ENCODE data around the gene AOC2.

Gene AOC2

GRCh38 chr17:42833767-42834422 lies 10.5 kb upstream of the AOC2 start:
- Histone ChIP-seq H3K27me3 (ENCODE audit: control insufficient read depth, insufficient read depth, low read length) (no peaks in the 10 kb centered on the region), H3K4me1 (ENCODE audit: control insufficient read depth, low read depth, low read length) (peaks cover 3% of the 10 kb centered on the region), H3K27ac (ENCODE audit: low read length) (peak overlapping the region; percentile 95), H3K9ac (ENCODE audit: low read length) (peak overlapping the region; percentile 92), H3K4me3 (ENCODE audit: low read length) (peak overlapping the region; percentile 62), H3K9me3 (ENCODE audit: control insufficient read depth, low read depth, low read length) (no peaks in the 10 kb centered on the region), H3K36me3 (ENCODE audit: control insufficient read depth, low read depth, low read length) (peaks cover 31% of the 10 kb centered on the region)

DNA sequence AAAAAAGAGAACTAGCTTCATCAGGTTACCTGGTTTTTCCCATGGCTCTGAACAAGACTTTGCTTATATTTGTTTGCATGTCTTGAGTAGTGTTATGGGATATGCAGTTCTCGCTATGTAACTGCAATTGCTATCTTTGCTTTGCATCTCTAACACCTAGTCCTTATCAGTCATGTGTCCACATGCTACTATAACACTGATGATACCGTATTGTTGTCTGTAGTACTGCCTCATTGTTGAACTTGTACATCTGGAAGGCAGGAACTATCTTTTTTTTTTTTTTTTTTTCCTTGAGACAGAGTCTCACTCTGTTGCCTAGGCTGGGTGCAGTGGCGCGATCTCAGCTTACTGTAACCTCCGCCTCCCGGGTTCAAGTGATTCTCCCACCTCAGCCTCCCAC lies 8.6 kb upstream of the AOC2 start:
- H3K36me3 ChIP-seq (ENCODE audit: control insufficient read depth, low read depth, low read length), result peaks cover 43% of the 10 kb centered on the region
- no peak overlapping the region for H3K4me3 ChIP-seq (ENCODE audit: low read length)
- no peak overlapping the region for H3K27ac ChIP-seq (ENCODE audit: low read length)
- H3K9me3 ChIP-seq (ENCODE audit: control insufficient read depth, low read depth, low read length), result no peaks in the 10 kb centered on the region
- peaks cover 3% of the 10 kb centered on the region for H3K4me1 ChIP-seq (ENCODE audit: control insufficient read depth, low read depth, low read length)
- no peak overlapping the region for H3K9ac ChIP-seq (ENCODE audit: low read length)
- H3K27me3 ChIP-seq (ENCODE audit: control insufficient read depth, insufficient read depth, low read length), result no peaks in the 10 kb centered on the region

DNA sequence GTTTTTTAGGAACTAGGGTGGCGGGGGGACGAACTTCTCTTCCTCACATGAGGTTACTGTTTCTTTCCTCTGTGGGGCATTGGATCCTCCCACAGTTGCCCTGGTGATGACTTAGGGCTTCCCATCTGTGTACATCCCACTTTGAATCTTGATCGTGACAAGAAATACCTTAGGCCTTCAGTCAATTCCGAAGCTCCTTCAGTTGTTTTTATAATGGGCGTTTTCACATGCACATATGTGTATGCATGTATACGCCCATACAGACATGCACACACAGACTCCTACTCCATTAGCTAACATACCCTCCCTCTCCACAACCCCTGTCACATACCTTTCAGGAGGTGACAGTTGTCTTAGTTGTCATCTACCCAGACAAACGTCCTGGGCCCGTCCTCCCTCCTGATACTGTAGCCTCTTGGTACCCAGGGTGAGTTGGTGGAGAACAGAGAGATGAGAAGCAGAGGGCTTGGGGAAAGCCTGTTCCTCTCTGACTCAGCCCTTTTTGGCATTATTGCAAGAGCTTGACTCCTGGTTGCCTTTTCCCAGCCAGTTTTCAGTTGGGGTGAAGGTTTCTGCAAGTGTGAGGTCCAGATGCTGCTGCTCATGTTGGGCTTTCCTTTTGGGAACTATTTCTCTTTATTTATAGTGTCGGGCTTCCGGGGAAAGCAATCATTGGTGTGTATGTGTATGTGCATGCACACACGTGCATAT lies 2.2 kb upstream of the AOC2 start:
- no peak overlapping the region for H3K9ac ChIP-seq (ENCODE audit: low read length)
- H3K36me3 ChIP-seq (ENCODE audit: control insufficient read depth, low read depth, low read length), result peaks cover 70% of the 10 kb centered on the region
- no peaks in the 10 kb centered on the region for H3K27me3 ChIP-seq (ENCODE audit: control insufficient read depth, insufficient read depth, low read length)
- H3K4me1 ChIP-seq (ENCODE audit: control insufficient read depth, low read depth, low read length), result no peaks in the 10 kb centered on the region
- no peaks in the 10 kb centered on the region for H3K9me3 ChIP-seq (ENCODE audit: control insufficient read depth, low read depth, low read length)
- H3K27ac ChIP-seq (ENCODE audit: low read length), result no peak overlapping the region
- H3K4me3 ChIP-seq (ENCODE audit: low read length), result no peak overlapping the region

- H3K4me1 ChIP-seq (ENCODE audit: control insufficient read depth, low read depth, low read length), result no peaks in the 10 kb centered on the region
- no peak overlapping the region for H3K9ac ChIP-seq (ENCODE audit: low read length)
- no peaks in the 10 kb centered on the region for H3K27me3 ChIP-seq (ENCODE audit: control insufficient read depth, insufficient read depth, low read length)
- no peak overlapping the region for H3K27ac ChIP-seq (ENCODE audit: low read length)
- no peak overlapping the region for H3K4me3 ChIP-seq (ENCODE audit: low read length)
- peaks cover 57% of the 10 kb centered on the region for H3K36me3 ChIP-seq (ENCODE audit: control insufficient read depth, low read depth, low read length)
- no peaks in the 10 kb centered on the region for H3K9me3 ChIP-seq (ENCODE audit: control insufficient read depth, low read depth, low read length)
Measured at GRCh38 chr17:42843358-42843934, 934 bp upstream of the AOC2 start.

DNA sequence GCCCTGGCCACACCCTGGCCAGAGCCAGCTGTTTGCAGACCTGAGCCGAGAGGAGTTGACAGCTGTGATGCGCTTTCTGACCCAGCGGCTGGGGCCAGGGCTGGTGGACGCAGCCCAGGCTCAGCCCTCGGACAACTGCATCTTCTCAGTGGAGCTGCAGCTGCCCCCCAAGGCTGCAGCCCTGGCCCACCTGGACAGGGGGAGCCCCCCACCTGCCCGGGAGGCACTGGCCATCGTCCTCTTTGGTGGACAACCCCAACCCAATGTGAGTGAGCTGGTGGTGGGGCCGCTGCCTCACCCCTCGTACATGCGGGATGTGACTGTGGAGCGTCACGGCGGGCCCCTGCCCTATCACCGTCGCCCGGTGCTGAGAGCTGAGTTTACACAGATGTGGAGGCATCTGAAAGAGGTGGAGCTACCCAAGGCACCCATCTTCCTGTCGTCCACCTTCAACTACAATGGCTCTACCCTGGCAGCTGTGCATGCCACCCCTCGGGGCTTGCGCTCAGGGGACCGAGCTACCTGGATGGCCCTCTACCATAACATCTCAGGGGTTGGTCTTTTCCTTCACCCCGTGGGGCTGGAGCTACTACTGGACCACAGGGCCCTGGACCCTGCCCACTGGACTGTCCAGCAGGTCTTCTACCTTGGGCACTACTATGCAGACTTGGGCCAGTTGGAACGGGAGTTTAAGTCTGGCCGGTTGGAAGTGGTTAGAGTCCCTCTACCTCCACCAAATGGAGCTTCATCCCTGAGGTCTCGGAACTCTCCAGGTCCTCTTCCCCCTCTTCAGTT lies 578 bp downstream of the AOC2 start:
- Histone ChIP-seq H3K36me3 (ENCODE audit: control insufficient read depth, low read depth, low read length) (peaks cover 45% of the 10 kb centered on the region), H3K27me3 (ENCODE audit: control insufficient read depth, insufficient read depth, low read length) (no peaks in the 10 kb centered on the region), H3K4me1 (ENCODE audit: control insufficient read depth, low read depth, low read length) (no peaks in the 10 kb centered on the region), H3K4me3 (ENCODE audit: low read length) (no peak overlapping the region), H3K9ac (ENCODE audit: low read length) (no peak overlapping the region), H3K27ac (ENCODE audit: low read length) (no peak overlapping the region), H3K9me3 (ENCODE audit: control insufficient read depth, low read depth, low read length) (no peaks in the 10 kb centered on the region)

- Histone ChIP-seq H3K4me3 (ENCODE audit: low read length) (no peak overlapping the region), H3K4me1 (ENCODE audit: control insufficient read depth, low read depth, low read length) (no peaks in the 10 kb centered on the region)
Measured at GRCh38 chr17:42845556-42845917, 1.2 kb downstream of the AOC2 start.

GRCh38 chr17:42845918-42846593 lies 1.7 kb downstream of the AOC2 start:
- no peaks in the 10 kb centered on the region for H3K27me3 ChIP-seq (ENCODE audit: control insufficient read depth, insufficient read depth, low read length)
- no peak overlapping the region for H3K4me3 ChIP-seq (ENCODE audit: low read length)
- no peak overlapping the region for H3K9ac ChIP-seq (ENCODE audit: low read length)
- H3K36me3 ChIP-seq (ENCODE audit: control insufficient read depth, low read depth, low read length), result peaks cover 40% of the 10 kb centered on the region
- H3K9me3 ChIP-seq (ENCODE audit: control insufficient read depth, low read depth, low read length), result no peaks in the 10 kb centered on the region
- no peaks in the 10 kb centered on the region for H3K4me1 ChIP-seq (ENCODE audit: control insufficient read depth, low read depth, low read length)
- no peak overlapping the region for H3K27ac ChIP-seq (ENCODE audit: low read length)

More at GRCh38 chr17:42845556-42845917, 1.2 kb downstream of the AOC2 start:
- Histone ChIP-seq H3K9ac (ENCODE audit: low read length) (no peak overlapping the region), H3K27ac (ENCODE audit: low read length) (no peak overlapping the region), H3K9me3 (ENCODE audit: control insufficient read depth, low read depth, low read length) (no peaks in the 10 kb centered on the region), H3K27me3 (ENCODE audit: control insufficient read depth, insufficient read depth, low read length) (no peaks in the 10 kb centered on the region), H3K36me3 (ENCODE audit: control insufficient read depth, low read depth, low read length) (peaks cover 42% of the 10 kb centered on the region)

GRCh38 chr17:42846594-42847280 lies 2.4 kb downstream of the AOC2 start:
- no peaks in the 10 kb centered on the region for H3K27me3 ChIP-seq (ENCODE audit: control insufficient read depth, insufficient read depth, low read length)
- peaks cover 33% of the 10 kb centered on the region for H3K36me3 ChIP-seq (ENCODE audit: control insufficient read depth, low read depth, low read length)
- H3K4me1 ChIP-seq (ENCODE audit: control insufficient read depth, low read depth, low read length), result no peaks in the 10 kb centered on the region
- H3K9ac ChIP-seq (ENCODE audit: low read length), result no peak overlapping the region
- H3K4me3 ChIP-seq (ENCODE audit: low read length), result no peak overlapping the region
- no peak overlapping the region for H3K27ac ChIP-seq (ENCODE audit: low read length)
- no peaks in the 10 kb centered on the region for H3K9me3 ChIP-seq (ENCODE audit: control insufficient read depth, low read depth, low read length)

GRCh38 chr17:42848093-42848492 lies 3.7 kb downstream of the AOC2 start:
- H3K36me3 ChIP-seq (ENCODE audit: control insufficient read depth, low read depth, low read length), result peaks cover 22% of the 10 kb centered on the region
- no peak overlapping the region for H3K4me3 ChIP-seq (ENCODE audit: low read length)
- H3K4me1 ChIP-seq (ENCODE audit: control insufficient read depth, low read depth, low read length), result no peaks in the 10 kb centered on the region
- no peak overlapping the region for H3K27ac ChIP-seq (ENCODE audit: low read length)
- H3K9me3 ChIP-seq (ENCODE audit: control insufficient read depth, low read depth, low read length), result no peaks in the 10 kb centered on the region
- H3K27me3 ChIP-seq (ENCODE audit: control insufficient read depth, insufficient read depth, low read length), result no peaks in the 10 kb centered on the region
- H3K9ac ChIP-seq (ENCODE audit: low read length), result no peak overlapping the region

DNA sequence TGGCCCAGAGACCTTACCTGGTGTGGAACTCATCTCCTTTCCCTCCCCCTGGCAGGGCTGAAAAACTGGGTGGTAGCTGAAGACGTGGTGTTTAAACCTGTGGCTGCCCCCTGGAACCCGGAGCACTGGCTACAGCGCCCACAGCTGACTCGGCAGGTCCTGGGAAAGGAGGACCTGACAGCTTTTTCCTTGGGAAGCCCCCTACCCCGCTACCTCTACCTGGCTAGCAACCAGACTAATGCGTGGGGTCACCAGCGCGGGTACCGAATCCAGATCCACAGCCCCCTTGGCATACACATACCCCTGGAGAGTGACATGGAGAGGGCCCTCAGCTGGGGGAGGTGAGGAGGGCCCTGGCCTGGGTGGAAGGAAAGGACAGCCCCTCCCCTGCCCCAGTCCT lies 4.7 kb downstream of the AOC2 start:
- Histone ChIP-seq H3K4me1 (ENCODE audit: control insufficient read depth, low read depth, low read length) (no peaks in the 10 kb centered on the region), H3K4me3 (ENCODE audit: low read length) (no peak overlapping the region), H3K27ac (ENCODE audit: low read length) (no peak overlapping the region), H3K9me3 (ENCODE audit: control insufficient read depth, low read depth, low read length) (no peaks in the 10 kb centered on the region), H3K9ac (ENCODE audit: low read length) (no peak overlapping the region), H3K36me3 (ENCODE audit: control insufficient read depth, low read depth, low read length) (peaks cover 15% of the 10 kb centered on the region), H3K27me3 (ENCODE audit: control insufficient read depth, insufficient read depth, low read length) (no peaks in the 10 kb centered on the region)
